Panc1 (cell line): ENCODE results near the gene SLC1A2.

Experiments
- CTCF ChIP-seq: fragments of 450-650 bp; IDR thresholded peaks from 2 replicates; pipeline ENCODE4 v1.5.1; 2017; ENCODE audit warnings: mild to moderate bottlenecking
- POLR2AphosphoS5 ChIP-seq: IDR thresholded peaks from 2 replicates; pipeline ENCODE4 v1.6.1; 2012; ENCODE audit warnings: mild to moderate bottlenecking, low read depth, low read length, moderate library complexity

GRCh38 chr11:35363854-35364780 lies 55.2 kb downstream of the SLC1A2 start:
- TF ChIP-seq POLR2AphosphoS5: no peak
- TF ChIP-seq CTCF: no peak
